Anterior cingulate cortex (tissue), 58 donors: ENCODE measurements around the gene ATP6V1G1.
A peak's percentile ranks its signal among the peaks of the same experiment; 100 is the strongest.

ENCODE experiments used
- DNase-seq, 58 donors: peaks; one replicate each; lab custom pipeline; 2025; lab: John Stamatoyannopoulos, UW

The ATP6V1G1 gene

GRCh38 chr9:114587345-114588202 lies at the start of gene ATP6V1G1:
Gene ATP6V1G1 (plus strand): TSS chr9:114587769. CDS start chr9:114587839, 70 bp downstream.
- peak; percentile 85 to 99 (median 96) for DNase-seq

- DNase-seq = no peak
These were observed 49.3 kb upstream of the ATP6V1G1 start for GRCh38 chr9:114538241-114538640.

- no peak for DNase-seq
These were observed 47.7 kb upstream of the ATP6V1G1 start for GRCh38 chr9:114539701-114540380.

- DNase-seq = no peak
These were observed 42.5 kb upstream of the ATP6V1G1 start for GRCh38 chr9:114545055-114545454.

GRCh38 chr9:114546851-114547250 lies 40.7 kb upstream of the ATP6V1G1 start:
- no peak for DNase-seq

- DNase-seq = no peak
These were observed 37.8 kb upstream of the ATP6V1G1 start for GRCh38 chr9:114549697-114550330.

GRCh38 chr9:114551750-114552685 lies 35.6 kb upstream of the ATP6V1G1 start:
- no peak for DNase-seq

- DNase-seq = no peak
These were observed 34.9 kb upstream of the ATP6V1G1 start for GRCh38 chr9:114552706-114553105.

- no peak for DNase-seq
These were observed 34.4 kb upstream of the ATP6V1G1 start for GRCh38 chr9:114553202-114553601.

- no peak for DNase-seq
These were observed 31.9 kb upstream of the ATP6V1G1 start for GRCh38 chr9:114555696-114556095.

GRCh38 chr9:114558027-114558675 lies 29.4 kb upstream of the ATP6V1G1 start:
- no peak for DNase-seq

GRCh38 chr9:114559830-114560513 lies 27.6 kb upstream of the ATP6V1G1 start:
- no peak for DNase-seq

- DNase-seq = no peak
These were observed 26.6 kb upstream of the ATP6V1G1 start for GRCh38 chr9:114560956-114561355.

GRCh38 chr9:114561771-114562170 lies 25.8 kb upstream of the ATP6V1G1 start:
- DNase-seq = no peak

GRCh38 chr9:114565204-114565603 lies 22.4 kb upstream of the ATP6V1G1 start:
- DNase-seq = no peak

GRCh38 chr9:114570742-114571141 lies 16.8 kb upstream of the ATP6V1G1 start:
- no peak for DNase-seq

- no peak for DNase-seq
These were observed 16.2 kb upstream of the ATP6V1G1 start for GRCh38 chr9:114571391-114571790.

- DNase-seq = no peak
These were observed 15.4 kb upstream of the ATP6V1G1 start for GRCh38 chr9:114572199-114572598.

GRCh38 chr9:114574438-114574837 lies 13.1 kb upstream of the ATP6V1G1 start:
- DNase-seq = no peak
